Loucy (cell line): Measurements from ENCODE around the gene PPARG.
"Not testable (repeated sequence)": the region's sequence is repeated elsewhere in the genome, so short reads cannot be mapped to it uniquely, and the experiment has no call there.

Source experiments
- H2AFZ ChIP-seq: fragments of 200-600 bp; sonication (generic); 2 replicates; pipeline ENCODE4 v1.6.0; 2016; ENCODE audit warnings: antibody characterized with exemption, mild to moderate bottlenecking, low read length, moderate library complexity
- H3F3A ChIP-seq: fragments of 200-600 bp; 2 replicates; pipeline ENCODE4 v1.6.0; 2016; ENCODE audit warnings: antibody characterized with exemption, low read depth, mild to moderate bottlenecking
- H3K27me3 ChIP-seq: fragments of 200-600 bp; sonication (generic); 2 replicates; pipeline ENCODE4 v1.6.1; 2014; ENCODE audit warnings: low read length, mild to moderate bottlenecking; ENCODE audit not compliant: insufficient read depth, poor library complexity, severe bottlenecking
- H3K36me3 ChIP-seq: fragments of 200-600 bp; sonication (generic); 2 replicates; pipeline ENCODE4 v1.6.1; 2016; ENCODE audit warnings: low read length; ENCODE audit not compliant: insufficient read depth
- H3K4me1 ChIP-seq: fragments of 200-600 bp; sonication (generic); 2 replicates; pipeline ENCODE4 v1.5.1; 2014; ENCODE audit warnings: low read length, mild to moderate bottlenecking; ENCODE audit not compliant: insufficient read depth, poor library complexity, severe bottlenecking
- H3K4me2 ChIP-seq: fragments of 200-600 bp; sonication (generic); 2 replicates; pipeline ENCODE4 v1.6.0; 2014; ENCODE audit warnings: antibody characterized with exemption, low read length, low read depth, mild to moderate bottlenecking; ENCODE audit not compliant: poor library complexity, severe bottlenecking
- H3K4me3 ChIP-seq: fragments of 200-600 bp; sonication (generic); 2 replicates; pipeline ENCODE4 v1.5.1; 2014; ENCODE audit warnings: low read length, mild to moderate bottlenecking, mixed read lengths; ENCODE audit not compliant: poor library complexity, severe bottlenecking
- H3K79me2 ChIP-seq: fragments of 200-600 bp; sonication (generic); 2 replicates; pipeline ENCODE4 v1.6.1; 2014; ENCODE audit warnings: low read length; ENCODE audit not compliant: insufficient read depth
- H3K9ac ChIP-seq: fragments of 200-600 bp; sonication (generic); 2 replicates; pipeline ENCODE4 v1.6.0; 2014; ENCODE audit warnings: mild to moderate bottlenecking, low read depth, low read length, moderate library complexity; ENCODE audit not compliant: poor library complexity, severe bottlenecking
- H3K9me2 ChIP-seq: fragments of 200-600 bp; sonication (generic); replicated peaks from 2 replicates; pipeline ENCODE4 v1.6.1; 2016; ENCODE audit warnings: low read depth, low read length, mixed read lengths
- H3K9me3 ChIP-seq: fragments of 200-600 bp; sonication (generic); 2 replicates; pipeline ENCODE4 v1.6.1; 2014; ENCODE audit warnings: mild to moderate bottlenecking, antibody characterized with exemption, low read length, low read depth; ENCODE audit not compliant: insufficient read depth
- H4K20me1 ChIP-seq: fragments of 200-600 bp; sonication (generic); 2 replicates; pipeline ENCODE4 v1.6.0; 2014; ENCODE audit warnings: antibody characterized with exemption, low read length, mild to moderate bottlenecking; ENCODE audit not compliant: insufficient read depth, poor library complexity, severe bottlenecking
- EZH2phosphoT487 ChIP-seq: fragments of 200-600 bp; IDR thresholded peaks from 2 replicates; pipeline ENCODE4 v1.6.1; 2018; ENCODE audit warnings: antibody characterized with exemption, mild to moderate bottlenecking, moderate library complexity, borderline replicate concordance
- TF ChIP-seq, protein P1 (sequence below): fragments of 200-600 bp; sonication (generic); conservative IDR thresholded peaks from 2 replicates; pipeline ENCODE4 v1.5.1; 2014; ENCODE audit warnings: mild to moderate bottlenecking, antibody characterized with exemption, low read length

PPARG gene

DNA sequence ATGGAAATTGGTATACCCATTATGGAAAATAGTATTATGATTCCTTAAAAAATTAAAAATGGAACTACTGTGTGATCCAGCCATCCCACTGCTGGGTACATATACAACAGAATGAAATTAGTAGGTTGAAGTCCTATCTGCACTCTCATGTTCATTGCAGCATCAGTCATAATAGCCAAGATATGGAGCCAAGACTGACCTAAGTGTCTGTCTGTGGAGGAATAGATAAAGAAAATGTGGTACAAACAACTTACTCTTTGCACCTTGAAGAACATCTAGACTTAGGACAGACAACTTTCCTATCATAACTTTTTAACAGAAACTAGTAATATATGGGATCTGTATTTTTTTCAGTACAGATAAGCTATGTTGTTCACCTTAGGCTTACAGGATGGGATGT lies 30.0 kb upstream of the PPARG start:
- TF ChIP-seq, protein P1, sequence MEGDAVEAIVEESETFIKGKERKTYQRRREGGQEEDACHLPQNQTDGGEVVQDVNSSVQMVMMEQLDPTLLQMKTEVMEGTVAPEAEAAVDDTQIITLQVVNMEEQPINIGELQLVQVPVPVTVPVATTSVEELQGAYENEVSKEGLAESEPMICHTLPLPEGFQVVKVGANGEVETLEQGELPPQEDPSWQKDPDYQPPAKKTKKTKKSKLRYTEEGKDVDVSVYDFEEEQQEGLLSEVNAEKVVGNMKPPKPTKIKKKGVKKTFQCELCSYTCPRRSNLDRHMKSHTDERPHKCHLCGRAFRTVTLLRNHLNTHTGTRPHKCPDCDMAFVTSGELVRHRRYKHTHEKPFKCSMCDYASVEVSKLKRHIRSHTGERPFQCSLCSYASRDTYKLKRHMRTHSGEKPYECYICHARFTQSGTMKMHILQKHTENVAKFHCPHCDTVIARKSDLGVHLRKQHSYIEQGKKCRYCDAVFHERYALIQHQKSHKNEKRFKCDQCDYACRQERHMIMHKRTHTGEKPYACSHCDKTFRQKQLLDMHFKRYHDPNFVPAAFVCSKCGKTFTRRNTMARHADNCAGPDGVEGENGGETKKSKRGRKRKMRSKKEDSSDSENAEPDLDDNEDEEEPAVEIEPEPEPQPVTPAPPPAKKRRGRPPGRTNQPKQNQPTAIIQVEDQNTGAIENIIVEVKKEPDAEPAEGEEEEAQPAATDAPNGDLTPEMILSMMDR = no peak
- TF ChIP-seq EZH2phosphoT487 = no peak
- no peak overlapping the region for H2AFZ ChIP-seq
- H4K20me1 ChIP-seq = no peaks in the 10 kb centered on the region

DNA sequence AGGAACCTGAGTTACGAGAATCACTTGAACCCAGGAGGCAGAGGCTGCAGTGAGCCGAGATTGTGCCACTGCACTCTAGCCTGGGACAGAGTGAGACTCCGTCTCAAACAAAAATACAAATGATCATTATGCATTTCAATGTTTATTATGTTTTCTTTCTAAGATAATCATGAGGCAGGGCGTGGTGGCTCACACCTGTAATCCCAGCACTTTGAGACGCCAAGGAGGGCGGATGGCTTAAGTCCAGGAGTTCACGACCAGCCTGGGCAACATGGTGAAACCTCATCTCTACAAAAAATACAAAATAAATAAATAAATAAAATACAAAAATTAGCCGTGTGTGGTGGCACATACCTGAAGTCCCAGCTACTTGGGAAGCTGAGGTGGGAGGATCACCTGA lies 26.7 kb upstream of the PPARG start:
- H4K20me1 ChIP-seq, H3K79me2 ChIP-seq, H3K9me3 ChIP-seq, H3K27me3 ChIP-seq, H3K9me2 ChIP-seq, H3K4me1 ChIP-seq, H3F3A ChIP-seq, H3K4me3 ChIP-seq, H2AFZ ChIP-seq, H3K9ac ChIP-seq, H3K4me2 ChIP-seq, H3K36me3 ChIP-seq: not testable (repeated sequence)

More for the DNA sequence above, 30.0 kb upstream of the PPARG start:
- Histone ChIP-seq H3K9me3 (no peaks in the 10 kb centered on the region), H3K79me2 (no peaks in the 10 kb centered on the region), H3K9ac (no peak overlapping the region), H3K27me3 (no peaks in the 10 kb centered on the region), H3F3A (no peaks in the 10 kb centered on the region), H3K4me2 (no peak overlapping the region), H3K4me3 (no peak overlapping the region), H3K9me2 (no peaks in the 10 kb centered on the region), H3K36me3 (no peaks in the 10 kb centered on the region), H3K4me1 (peaks cover 3% of the 10 kb centered on the region)

DNA sequence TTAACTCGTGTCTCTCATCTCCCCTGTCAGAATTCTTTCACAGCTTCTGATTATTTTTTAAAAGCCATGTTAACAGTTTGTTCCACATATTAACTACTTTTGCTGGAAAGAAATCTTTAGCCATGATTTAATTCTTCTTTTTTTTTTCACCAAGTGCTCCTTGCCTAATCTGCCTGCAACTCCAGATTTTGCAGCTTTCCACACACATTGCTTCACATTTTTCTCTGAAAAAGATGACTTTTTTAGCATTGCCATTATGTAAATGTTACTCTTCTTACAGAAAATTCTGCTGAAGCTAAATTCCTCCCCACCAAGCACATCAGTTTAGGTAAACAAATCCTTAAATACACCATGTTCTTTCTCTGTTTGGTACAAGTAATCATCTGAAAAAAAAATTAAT lies 23.4 kb upstream of the PPARG start:
- Histone ChIP-seq H3K4me1 (no peaks in the 10 kb centered on the region), H3K4me3 (no peak overlapping the region), H3F3A (no peaks in the 10 kb centered on the region), H2AFZ (no peak overlapping the region), H4K20me1 (no peaks in the 10 kb centered on the region), H3K9me2 (no peaks in the 10 kb centered on the region), H3K36me3 (no peaks in the 10 kb centered on the region), H3K9me3 (no peaks in the 10 kb centered on the region), H3K27me3 (no peaks in the 10 kb centered on the region), H3K9ac (no peak overlapping the region), H3K79me2 (no peaks in the 10 kb centered on the region), H3K4me2 (no peak overlapping the region)
- TF ChIP-seq, protein P1 = no peak
- no peak for TF ChIP-seq EZH2phosphoT487

DNA sequence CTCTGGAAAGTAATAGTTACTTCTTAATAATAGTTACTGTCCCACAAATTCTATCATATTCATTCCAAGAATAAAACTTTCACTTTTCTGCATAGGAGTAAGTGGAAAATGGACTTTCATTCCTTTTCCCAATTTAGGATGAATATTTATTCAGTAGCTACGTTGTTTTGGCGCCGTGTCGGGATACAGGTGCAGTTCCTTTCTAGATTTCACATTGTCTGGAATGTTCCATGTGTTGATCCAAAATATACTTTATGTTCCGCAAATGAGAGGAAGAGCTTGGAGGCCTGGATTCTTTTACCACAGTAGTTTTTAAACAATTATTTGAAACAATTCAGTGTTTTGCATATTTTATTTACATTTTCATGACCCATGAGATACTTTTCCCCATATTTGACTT lies 22.8 kb upstream of the PPARG start:
- H3F3A ChIP-seq = no peaks in the 10 kb centered on the region
- H3K9me3 ChIP-seq = no peaks in the 10 kb centered on the region
- no peaks in the 10 kb centered on the region for H3K9me2 ChIP-seq
- no peak overlapping the region for H2AFZ ChIP-seq
- H3K9ac ChIP-seq = no peak overlapping the region
- no peaks in the 10 kb centered on the region for H4K20me1 ChIP-seq
- no peaks in the 10 kb centered on the region for H3K27me3 ChIP-seq
- H3K4me3 ChIP-seq = no peak overlapping the region
- TF ChIP-seq, protein P1 = no peak
- no peak for TF ChIP-seq EZH2phosphoT487
- H3K4me2 ChIP-seq = no peak overlapping the region
- H3K79me2 ChIP-seq = no peaks in the 10 kb centered on the region
- no peaks in the 10 kb centered on the region for H3K4me1 ChIP-seq
- no peaks in the 10 kb centered on the region for H3K36me3 ChIP-seq
